GM12878 (cell line): Measurements from ENCODE around the gene KCNN3. TPM values are rescaled to one million over a fixed set of nuclear protein-coding genes. Genes with fewer than 3 reads are reported as not detected.

Source experiments
- BACH1 ChIP-seq: fragments of 450-650 bp; IDR thresholded peaks from 2 replicates; pipeline ENCODE4 v1.6.1; 2017; ENCODE audit warnings: mild to moderate bottlenecking, borderline replicate concordance
- ELK1 ChIP-seq: IDR thresholded peaks from 2 replicates; pipeline ENCODE4 v1.6.1; 2012; ENCODE audit warnings: low read depth, low read length, improper control_type of control experiment
- EZH2 ChIP-seq: IDR thresholded peaks from 2 replicates; pipeline ENCODE4 v1.6.1; 2012; ENCODE audit warnings: low read depth, mild to moderate bottlenecking, control low read depth, inconsistent platforms, low read length, borderline replicate concordance; ENCODE audit not compliant: control insufficient read depth
- FOXK2 ChIP-seq: fragments of 450-650 bp; IDR thresholded peaks from 2 replicates; pipeline ENCODE4 v1.6.1; 2017; ENCODE audit warnings: mild to moderate bottlenecking, moderate library complexity
- MEF2A ChIP-seq: IDR thresholded peaks from 2 replicates; pipeline ENCODE4 v1.6.1; 2011; ENCODE audit warnings: low read depth, mild to moderate bottlenecking, low read length, moderate library complexity; ENCODE audit not compliant: insufficient read depth
- MEF2B ChIP-seq: fragments of 450-650 bp; IDR thresholded peaks from 2 replicates; pipeline ENCODE4 v1.6.1; 2018; ENCODE audit warnings: mild to moderate bottlenecking, moderate library complexity; ENCODE audit not compliant: partially characterized antibody, poor library complexity, severe bottlenecking
- MLLT1 ChIP-seq: fragments of 450-650 bp; IDR thresholded peaks from 2 replicates; pipeline ENCODE4 v1.6.1; 2016; ENCODE audit warnings: mild to moderate bottlenecking
- RAD51 ChIP-seq: fragments of 450-650 bp; IDR thresholded peaks from 2 replicates; pipeline ENCODE4 v1.6.1; 2016; ENCODE audit warnings: moderate library complexity, mild to moderate bottlenecking, inconsistent platforms
- SIN3A ChIP-seq: IDR thresholded peaks from 2 replicates; pipeline ENCODE4 v1.6.1; 2012; ENCODE audit warnings: low read depth, low read length, improper control_type of control experiment
- SUPT20H ChIP-seq: IDR thresholded peaks from 2 replicates; pipeline ENCODE4 v1.6.1; 2011; ENCODE audit warnings: low read depth, mild to moderate bottlenecking, low read length, moderate library complexity, borderline replicate concordance; ENCODE audit not compliant: control insufficient read depth
- ZBTB40 ChIP-seq: fragments of 450-650 bp; IDR thresholded peaks from 2 replicates; pipeline ENCODE4 v1.6.1; 2016; ENCODE audit warnings: mild to moderate bottlenecking, moderate library complexity, borderline replicate concordance
- ZNF592 ChIP-seq: fragments of 450-650 bp; IDR thresholded peaks from 2 replicates; pipeline ENCODE4 v1.6.1; 2017; ENCODE audit warnings: mild to moderate bottlenecking, moderate library complexity
- polyA plus RNA-seq, 11 experiments: library from polyadenylated mRNA; depleted of rRNA in 4 of 11; unstranded in 6 of 11; stranded (reverse) in 5 of 11; fragments of >200 nt; fragmentation: Nextera tagmentation in 4 of 11; fragmentation: Illumina TruSeq in 1 of 11; extraction: Ambion mirVana in 4 of 11; extraction: Trizol in 1 of 11; gene quantifications; 1 replicate in 1 of 11; 2 replicates in 10 of 11; pipeline versions ENCODE4 v1.2.1 to v1.2.3, GENCODE V29; 2011 to 2016; ENCODE audit warnings: inconsistent platforms in 2 of 11, missing spikeins in 2 of 11, low read depth in 1 of 11
- total RNA-seq, 4 experiments: library from RNA; depleted of rRNA in 3 of 4; stranded (reverse); fragments of >200 nt in 3 of 4; fragmentation: Illumina TruSeq in 1 of 4; extraction: Trizol in 1 of 4; gene quantifications; 2 replicates each; pipeline versions ENCODE4 v1.2.1 to v1.2.3, GENCODE V29; 2013 to 2021

The KCNN3 gene
- total and polyA plus RNA-seq, 10 of the 15 experiments (the other 5 are each of a cell fraction or from before 2014, with no cell fraction given): 3.5 to 26.4 (median 14.9) TPM

DNA sequence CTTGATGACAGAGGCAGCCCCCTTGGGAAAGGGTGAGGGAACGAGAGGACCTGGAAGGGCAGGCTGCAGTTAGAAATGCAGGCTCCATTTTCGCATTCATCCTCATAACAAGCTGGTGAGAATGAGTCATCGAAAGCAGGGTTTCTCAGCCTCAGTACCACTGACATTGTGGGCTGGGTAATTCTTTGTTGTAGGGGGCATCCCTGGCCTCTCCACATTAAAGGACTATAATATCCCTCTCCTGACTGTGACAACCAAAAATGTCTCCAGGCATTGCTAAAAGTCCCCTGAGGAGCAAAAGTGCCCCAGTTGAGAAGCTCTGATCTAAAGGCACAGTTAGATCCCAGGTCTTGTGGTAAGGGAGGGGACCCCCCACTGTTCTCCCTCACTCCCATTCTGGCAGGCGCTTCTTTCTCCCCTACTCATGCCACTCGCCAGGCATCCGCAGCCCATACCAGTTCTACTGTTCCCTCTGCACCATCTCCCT, 20.4 kb downstream of the KCNN3 start (continued):
- TF ChIP-seq RAD51: no peak; the same call in 1 of the 2 replicates
- peak; percentile 79; the same call in 1 of the 2 replicates for TF ChIP-seq MLLT1
- peak; percentile 57; the same call in 1 of the 2 replicates for TF ChIP-seq BACH1
- peak; percentile 86 for TF ChIP-seq MEF2B
- no peak for TF ChIP-seq EZH2
- no peak for TF ChIP-seq ZNF592
- TF ChIP-seq SIN3A: no peak
- TF ChIP-seq FOXK2: no peak
- TF ChIP-seq ZBTB40: no peak
- TF ChIP-seq SUPT20H: no peak
- TF ChIP-seq ELK1: no peak
- 0 out of 2 replicates have a peak, but pooled peaks have one; percentile 58 for TF ChIP-seq MEF2A
- TF ChIP-seq, all 136 proteins: peak for 40
